Ascending aorta (tissue), 2 donors: Measurements from ENCODE around the gene FBXO44. TPM values are rescaled to one million over a fixed set of nuclear protein-coding genes. Genes with fewer than 3 reads are reported as not detected.

Experiments
- DNase-seq, 2 donors: peaks; one replicate each; pipeline ENCODE4 v3.0.0-alpha.2; 2019; ENCODE audit warnings: low spot score in 2 of 2
- H3K27ac ChIP-seq, 2 donors: fragments of 200-600 bp; sonication (generic); one replicate each; pipeline ENCODE4 v1.5.1; 2016 to 2017; ENCODE audit warnings: mild to moderate bottlenecking in 1 of 2
- H3K27me3 ChIP-seq: fragments of 200-600 bp; sonication (generic); one replicate; pipeline ENCODE4 v1.5.1; 2017
- H3K36me3 ChIP-seq, 2 donors: fragments of 200-600 bp; sonication (generic); one replicate each; pipeline ENCODE4 v1.5.1; 2016
- H3K4me1 ChIP-seq, 2 donors: fragments of 200-600 bp; sonication (generic); one replicate each; pipeline ENCODE4 v1.5.1; 2016 to 2017; ENCODE audit warnings: mild to moderate bottlenecking in 1 of 2
- H3K4me3 ChIP-seq, 2 donors: fragments of 200-600 bp; sonication (generic); one replicate each; pipeline ENCODE4 v1.5.1; 2016 to 2017; ENCODE audit warnings: mild to moderate bottlenecking in 1 of 2
- H3K9me3 ChIP-seq, 2 donors: fragments of 200-600 bp; sonication (generic); one replicate each; pipeline ENCODE4 v1.5.1; 2016
- CTCF ChIP-seq, 3 experiments: fragments of 200-600 bp in 2 of 3; fragments of 450-650 bp in 1 of 3; sonication (generic) in 2 of 3; IDR thresholded peaks; one replicate each; pipeline ENCODE4 v1.5.1; 2016 to 2019; ENCODE audit warnings: antibody characterized with exemption in 3 of 3, mild to moderate bottlenecking in 1 of 3, moderate library complexity in 1 of 3
- intact Hi-C: fragments of 100-400 bp; cut with DNase I; formaldehyde crosslinking; loops from one replicate; pipeline ENCODE4 v1.15.1; 2023
- total RNA-seq: library from RNA; depleted of rRNA; stranded (reverse); fragments of >200 nt; gene quantifications from one replicate; pipeline ENCODE4 v1.1.0, GENCODE V29; 2016

FBXO44 gene
- total RNA-seq, 1 donor from 2014 or later = 62.7 TPM

- H3K36me3 ChIP-seq = no peaks in the 10 kb centered on the region
- H3K27ac ChIP-seq = no peak overlapping the region
- intact Hi-C loops = no loop called here
- H3K4me3 ChIP-seq = peak overlapping the region; percentile 28 to 48
- peaks cover 8 to 15% of the 10 kb centered on the region in 2 donors for H3K4me1 ChIP-seq
- H3K27me3 ChIP-seq = peaks cover 34% of the 10 kb centered on the region
- H3K9me3 ChIP-seq = no peaks in the 10 kb centered on the region
- no peak for DNase-seq
- no peak for TF ChIP-seq CTCF (IDR thresholded peaks at IDR 0.05)
These were observed 37.4 kb downstream of the FBXO44 start for GRCh38 chr1:11691928-11692711.

- Histone ChIP-seq H3K27ac (no peak overlapping the region), H3K4me3 (no peak overlapping the region), H3K9me3 (no peaks in the 10 kb centered on the region), H3K27me3 (peaks cover 34% of the 10 kb centered on the region), H3K36me3 (no peaks in the 10 kb centered on the region), H3K4me1 (peaks cover 8 to 15% of the 10 kb centered on the region in 2 donors)
- intact Hi-C loops = no loop called here
- no peak for TF ChIP-seq CTCF (IDR thresholded peaks at IDR 0.05)
- peak in 1 of 2 donors; percentile 70 for DNase-seq
These were observed 38.4 kb downstream of the FBXO44 start for GRCh38 chr1:11693024-11693590.

- no peaks in the 10 kb centered on the region for H3K9me3 ChIP-seq
- H3K27me3 ChIP-seq = peaks cover 34% of the 10 kb centered on the region
- TF ChIP-seq CTCF (IDR thresholded peaks at IDR 0.05) = no peak
- no peak for DNase-seq
- no peaks in the 10 kb centered on the region for H3K36me3 ChIP-seq
- peaks cover 8 to 15% of the 10 kb centered on the region in 2 donors for H3K4me1 ChIP-seq
- no peak overlapping the region for H3K4me3 ChIP-seq
- intact Hi-C loops = no loop called here
- H3K27ac ChIP-seq = no peak overlapping the region
These were observed 39.2 kb downstream of the FBXO44 start for GRCh38 chr1:11693917-11694316.

- intact Hi-C loops = no loop called here
- no peak for TF ChIP-seq CTCF (IDR thresholded peaks at IDR 0.05)
- DNase-seq = no peak
- Histone ChIP-seq H3K36me3 (no peaks in the 10 kb centered on the region), H3K27me3 (peaks cover 27% of the 10 kb centered on the region), H3K4me1 (peaks cover 8 to 14% of the 10 kb centered on the region in 2 donors), H3K27ac (no peak overlapping the region), H3K9me3 (no peaks in the 10 kb centered on the region), H3K4me3 (no peak overlapping the region)
These were observed 41.2 kb downstream of the FBXO44 start for GRCh38 chr1:11695861-11696260.

GRCh38 chr1:11697188-11697892 is 42.7 kb downstream of the FBXO44 start:
- DNase-seq = no peak
- peaks cover 12% of the 10 kb centered on the region for H3K27me3 ChIP-seq
- intact Hi-C loops = no loop called here

More at GRCh38 chr1:11697188-11697892, 42.7 kb downstream of the FBXO44 start:
- Histone ChIP-seq H3K36me3 (no peaks in the 10 kb centered on the region), H3K4me3 (no peak overlapping the region), H3K9me3 (no peaks in the 10 kb centered on the region), H3K27ac (no peak overlapping the region), H3K4me1 (peaks cover 0 to 9% of the 10 kb centered on the region in 2 donors)
- no peak for TF ChIP-seq CTCF (IDR thresholded peaks at IDR 0.05)
